ENCODE results near the gene GPATCH4.

DNA sequence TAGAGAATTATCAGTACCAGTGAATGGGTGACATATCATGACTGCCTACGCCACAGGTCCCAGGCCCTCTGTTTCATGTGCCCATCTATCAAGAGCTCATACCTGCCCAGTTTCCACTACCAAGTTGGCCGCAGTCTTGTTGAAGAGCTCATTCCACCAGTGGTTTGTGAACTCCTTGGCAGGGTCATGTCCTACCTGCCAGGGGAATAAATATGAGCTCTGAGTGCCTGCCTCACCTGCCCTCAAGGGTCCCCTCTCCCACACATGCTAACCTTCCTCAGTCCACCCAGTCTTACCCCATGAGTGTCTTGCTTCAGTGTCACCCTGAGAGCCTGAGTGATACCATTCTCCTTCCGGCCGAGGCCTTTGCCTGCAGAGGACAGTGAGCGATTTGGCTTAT, 3.2 kb downstream of the GPATCH4 start:
- TF ChIP-seq, protein P1, sequence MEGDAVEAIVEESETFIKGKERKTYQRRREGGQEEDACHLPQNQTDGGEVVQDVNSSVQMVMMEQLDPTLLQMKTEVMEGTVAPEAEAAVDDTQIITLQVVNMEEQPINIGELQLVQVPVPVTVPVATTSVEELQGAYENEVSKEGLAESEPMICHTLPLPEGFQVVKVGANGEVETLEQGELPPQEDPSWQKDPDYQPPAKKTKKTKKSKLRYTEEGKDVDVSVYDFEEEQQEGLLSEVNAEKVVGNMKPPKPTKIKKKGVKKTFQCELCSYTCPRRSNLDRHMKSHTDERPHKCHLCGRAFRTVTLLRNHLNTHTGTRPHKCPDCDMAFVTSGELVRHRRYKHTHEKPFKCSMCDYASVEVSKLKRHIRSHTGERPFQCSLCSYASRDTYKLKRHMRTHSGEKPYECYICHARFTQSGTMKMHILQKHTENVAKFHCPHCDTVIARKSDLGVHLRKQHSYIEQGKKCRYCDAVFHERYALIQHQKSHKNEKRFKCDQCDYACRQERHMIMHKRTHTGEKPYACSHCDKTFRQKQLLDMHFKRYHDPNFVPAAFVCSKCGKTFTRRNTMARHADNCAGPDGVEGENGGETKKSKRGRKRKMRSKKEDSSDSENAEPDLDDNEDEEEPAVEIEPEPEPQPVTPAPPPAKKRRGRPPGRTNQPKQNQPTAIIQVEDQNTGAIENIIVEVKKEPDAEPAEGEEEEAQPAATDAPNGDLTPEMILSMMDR (IDR thresholded peaks at IDR 0.05), result no peak
- TF ChIP-seq ZFX (IDR thresholded peaks at IDR 0.05; ENCODE audit: borderline replicate concordance), result no peak

Data from 22Rv1 (cell line).